ENCODE data around the gene TTC28.

DNA sequence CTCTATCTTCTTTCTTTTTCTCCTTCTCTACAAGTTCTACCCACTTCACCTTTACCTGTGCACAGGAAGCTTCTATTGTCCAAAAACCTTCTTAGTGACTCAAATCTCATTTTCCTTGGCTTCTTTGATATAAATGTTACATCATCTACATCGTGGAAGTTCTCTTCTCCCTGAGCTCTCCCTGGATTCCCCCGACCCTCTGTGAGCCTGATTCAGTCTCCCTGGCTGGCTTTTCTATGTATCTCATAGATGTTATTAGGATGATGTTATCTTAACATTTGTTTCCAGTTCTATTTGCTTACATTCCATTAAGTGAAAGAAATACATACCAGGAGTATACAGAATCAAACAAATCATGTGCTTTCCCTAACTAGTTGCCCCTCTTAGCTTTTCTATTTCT, 524.8 kb downstream of the TTC28 start:
- TF ChIP-seq GABPA (IDR thresholded peaks at IDR 0.05; ENCODE audit: low read depth) = no peak
- no peak for TF ChIP-seq HCFC1 (IDR thresholded peaks at IDR 0.05; ENCODE audit: low read length)
- no peak for TF ChIP-seq HDAC2 (IDR thresholded peaks at IDR 0.05)
- no peak for TF ChIP-seq MYC (IDR thresholded peaks at IDR 0.05; ENCODE audit: insufficient read depth, insufficient read length, insufficient replicate concordance, low read length, severe bottlenecking)
- TF ChIP-seq POLR2AphosphoS5 (IDR thresholded peaks at IDR 0.05; ENCODE audit: low read length) = no peak
- TF ChIP-seq ZBED1 (IDR thresholded peaks at IDR 0.05; ENCODE audit: borderline replicate concordance) = no peak
- TF ChIP-seq, protein P1, sequence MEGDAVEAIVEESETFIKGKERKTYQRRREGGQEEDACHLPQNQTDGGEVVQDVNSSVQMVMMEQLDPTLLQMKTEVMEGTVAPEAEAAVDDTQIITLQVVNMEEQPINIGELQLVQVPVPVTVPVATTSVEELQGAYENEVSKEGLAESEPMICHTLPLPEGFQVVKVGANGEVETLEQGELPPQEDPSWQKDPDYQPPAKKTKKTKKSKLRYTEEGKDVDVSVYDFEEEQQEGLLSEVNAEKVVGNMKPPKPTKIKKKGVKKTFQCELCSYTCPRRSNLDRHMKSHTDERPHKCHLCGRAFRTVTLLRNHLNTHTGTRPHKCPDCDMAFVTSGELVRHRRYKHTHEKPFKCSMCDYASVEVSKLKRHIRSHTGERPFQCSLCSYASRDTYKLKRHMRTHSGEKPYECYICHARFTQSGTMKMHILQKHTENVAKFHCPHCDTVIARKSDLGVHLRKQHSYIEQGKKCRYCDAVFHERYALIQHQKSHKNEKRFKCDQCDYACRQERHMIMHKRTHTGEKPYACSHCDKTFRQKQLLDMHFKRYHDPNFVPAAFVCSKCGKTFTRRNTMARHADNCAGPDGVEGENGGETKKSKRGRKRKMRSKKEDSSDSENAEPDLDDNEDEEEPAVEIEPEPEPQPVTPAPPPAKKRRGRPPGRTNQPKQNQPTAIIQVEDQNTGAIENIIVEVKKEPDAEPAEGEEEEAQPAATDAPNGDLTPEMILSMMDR (IDR thresholded peaks at IDR 0.05 in 2 of 3, conservative IDR thresholded peaks at IDR 0.05 in 1 of 3; ENCODE audit: control insufficient read depth in 2 of 3, extremely low read depth in 1 of 3, insufficient read depth in 1 of 3, low read depth in 3 of 3, low read length in 3 of 3) = no peak
- TF ChIP-seq, protein P2, sequence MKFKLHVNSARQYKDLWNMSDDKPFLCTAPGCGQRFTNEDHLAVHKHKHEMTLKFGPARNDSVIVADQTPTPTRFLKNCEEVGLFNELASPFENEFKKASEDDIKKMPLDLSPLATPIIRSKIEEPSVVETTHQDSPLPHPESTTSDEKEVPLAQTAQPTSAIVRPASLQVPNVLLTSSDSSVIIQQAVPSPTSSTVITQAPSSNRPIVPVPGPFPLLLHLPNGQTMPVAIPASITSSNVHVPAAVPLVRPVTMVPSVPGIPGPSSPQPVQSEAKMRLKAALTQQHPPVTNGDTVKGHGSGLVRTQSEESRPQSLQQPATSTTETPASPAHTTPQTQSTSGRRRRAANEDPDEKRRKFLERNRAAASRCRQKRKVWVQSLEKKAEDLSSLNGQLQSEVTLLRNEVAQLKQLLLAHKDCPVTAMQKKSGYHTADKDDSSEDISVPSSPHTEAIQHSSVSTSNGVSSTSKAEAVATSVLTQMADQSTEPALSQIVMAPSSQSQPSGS (IDR thresholded peaks at IDR 0.05; ENCODE audit: low read length) = no peak
- TF ChIP-seq CBFB (IDR thresholded peaks at IDR 0.05; ENCODE audit: low read depth) = no peak
- no peak for TF ChIP-seq MEF2B (IDR thresholded peaks at IDR 0.05; ENCODE audit: partially characterized antibody, poor library complexity, severe bottlenecking)
- TF ChIP-seq EZH2 (IDR thresholded peaks at IDR 0.05; ENCODE audit: borderline replicate concordance, control insufficient read depth, low read depth, low read length) = no peak
- no peak for TF ChIP-seq FOXM1 (IDR thresholded peaks at IDR 0.05; ENCODE audit: low read depth, low read length)
- no peak for TF ChIP-seq POLR2A (IDR thresholded peaks at IDR 0.05; ENCODE audit: low read depth, low read length)
- TF ChIP-seq, protein P3, sequence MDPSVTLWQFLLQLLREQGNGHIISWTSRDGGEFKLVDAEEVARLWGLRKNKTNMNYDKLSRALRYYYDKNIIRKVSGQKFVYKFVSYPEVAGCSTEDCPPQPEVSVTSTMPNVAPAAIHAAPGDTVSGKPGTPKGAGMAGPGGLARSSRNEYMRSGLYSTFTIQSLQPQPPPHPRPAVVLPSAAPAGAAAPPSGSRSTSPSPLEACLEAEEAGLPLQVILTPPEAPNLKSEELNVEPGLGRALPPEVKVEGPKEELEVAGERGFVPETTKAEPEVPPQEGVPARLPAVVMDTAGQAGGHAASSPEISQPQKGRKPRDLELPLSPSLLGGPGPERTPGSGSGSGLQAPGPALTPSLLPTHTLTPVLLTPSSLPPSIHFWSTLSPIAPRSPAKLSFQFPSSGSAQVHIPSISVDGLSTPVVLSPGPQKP (IDR thresholded peaks at IDR 0.05; ENCODE audit: low read depth, low read length) = no peak

Measured in GM12878 (cell line).